Measurements from ENCODE around the gene CYP4F2.
A peak's percentile ranks its signal among the peaks of the same experiment; 100 is the strongest.
"Not testable (repeated sequence)": the region's sequence is repeated elsewhere in the genome, so short reads cannot be mapped to it uniquely, and the experiment has no call there.

The CYP4F2 gene

GRCh38 chr19:15843203-15843893, 54.5 kb downstream of the CYP4F2 start:
- no peak for DNase-seq

- no peak for DNase-seq
Observed at GRCh38 chr19:15841875-15842569, 55.9 kb downstream of the CYP4F2 start.

- DNase-seq, result no peak
Observed at GRCh38 chr19:15840833-15841232, 57.0 kb downstream of the CYP4F2 start.

- DNase-seq, result not testable (repeated sequence)
Observed at GRCh38 chr19:15839888-15840287, 58.0 kb downstream of the CYP4F2 start.

- no peak for DNase-seq
Observed at GRCh38 chr19:15838351-15838750, 59.5 kb downstream of the CYP4F2 start.

- no peak for DNase-seq
Observed at GRCh38 chr19:15837221-15837731, 60.6 kb downstream of the CYP4F2 start.

- DNase-seq, result peak; percentile 95
Observed at GRCh38 chr19:15836330-15837220, 61.3 kb downstream of the CYP4F2 start.

- peak; percentile 48 for DNase-seq
Observed at GRCh38 chr19:15835565-15836329, 62.1 kb downstream of the CYP4F2 start.

GRCh38 chr19:15834232-15834631, 63.6 kb downstream of the CYP4F2 start:
- DNase-seq, result not testable (repeated sequence)

GRCh38 chr19:15831626-15832025, 66.2 kb downstream of the CYP4F2 start:
- no peak for DNase-seq

- no peak for DNase-seq
Observed at GRCh38 chr19:15829786-15830185, 68.1 kb downstream of the CYP4F2 start.

GRCh38 chr19:15829306-15829698, 68.6 kb downstream of the CYP4F2 start:
- DNase-seq, result no peak

- DNase-seq, result not testable (repeated sequence)
Observed at GRCh38 chr19:15828611-15829305, 69.1 kb downstream of the CYP4F2 start.

- DNase-seq, result no peak
Observed at GRCh38 chr19:15828121-15828610, 69.7 kb downstream of the CYP4F2 start.

Data from stimulated activated naive CD4-positive, alpha-beta T cell treated with Interleukin-2 at 50 U/mL for 16 hours (primary cell).